Measurements from ENCODE around the gene SLC22A31.

DNA sequence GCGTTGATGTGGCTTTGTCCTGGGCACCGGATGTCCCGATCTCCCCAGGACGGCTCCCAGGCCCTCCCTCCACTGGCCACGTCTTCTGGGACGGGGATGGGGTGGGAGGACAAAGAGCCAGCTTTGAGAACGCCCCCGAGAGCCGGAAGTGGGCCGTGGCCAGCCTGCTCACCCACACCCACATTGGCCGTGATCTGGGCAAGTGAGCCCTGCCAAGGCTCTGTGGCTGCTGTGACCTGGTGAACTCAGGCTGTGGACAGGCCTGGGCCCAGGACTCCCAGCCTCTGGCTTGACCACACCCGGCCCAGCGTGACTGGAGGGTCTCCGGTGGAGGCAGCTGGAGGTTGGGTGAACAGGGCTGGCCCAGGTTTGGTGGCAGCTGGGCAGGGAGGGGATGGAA lies 25.5 kb downstream of the SLC22A31 start:
- no peak for TF ChIP-seq POLR2A (conservative IDR thresholded peaks at IDR 0.05)
- no peak for TF ChIP-seq RAD21 (CRISPR knock-in tag; conservative IDR thresholded peaks at IDR 0.05 in 1 of 2, IDR thresholded peaks at IDR 0.05 in 1 of 2)
- no peak for TF ChIP-seq ZNF274 (IDR thresholded peaks at IDR 0.05; ENCODE audit: borderline replicate concordance, low read depth, low read length)
- TF ChIP-seq MYC (IDR thresholded peaks at IDR 0.05; ENCODE audit: low read depth, low read length) = no peak
- TF ChIP-seq MYC (CRISPR knock-in tag; IDR thresholded peaks at IDR 0.05; ENCODE audit: borderline replicate concordance, low read depth) = no peak
- TF ChIP-seq, protein P1, sequence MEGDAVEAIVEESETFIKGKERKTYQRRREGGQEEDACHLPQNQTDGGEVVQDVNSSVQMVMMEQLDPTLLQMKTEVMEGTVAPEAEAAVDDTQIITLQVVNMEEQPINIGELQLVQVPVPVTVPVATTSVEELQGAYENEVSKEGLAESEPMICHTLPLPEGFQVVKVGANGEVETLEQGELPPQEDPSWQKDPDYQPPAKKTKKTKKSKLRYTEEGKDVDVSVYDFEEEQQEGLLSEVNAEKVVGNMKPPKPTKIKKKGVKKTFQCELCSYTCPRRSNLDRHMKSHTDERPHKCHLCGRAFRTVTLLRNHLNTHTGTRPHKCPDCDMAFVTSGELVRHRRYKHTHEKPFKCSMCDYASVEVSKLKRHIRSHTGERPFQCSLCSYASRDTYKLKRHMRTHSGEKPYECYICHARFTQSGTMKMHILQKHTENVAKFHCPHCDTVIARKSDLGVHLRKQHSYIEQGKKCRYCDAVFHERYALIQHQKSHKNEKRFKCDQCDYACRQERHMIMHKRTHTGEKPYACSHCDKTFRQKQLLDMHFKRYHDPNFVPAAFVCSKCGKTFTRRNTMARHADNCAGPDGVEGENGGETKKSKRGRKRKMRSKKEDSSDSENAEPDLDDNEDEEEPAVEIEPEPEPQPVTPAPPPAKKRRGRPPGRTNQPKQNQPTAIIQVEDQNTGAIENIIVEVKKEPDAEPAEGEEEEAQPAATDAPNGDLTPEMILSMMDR (IDR thresholded peaks at IDR 0.05 in 2 of 3, conservative IDR thresholded peaks at IDR 0.05 in 1 of 3; ENCODE audit: insufficient read depth in 2 of 3, low read depth in 1 of 3, low read length in 3 of 3) = no peak
